Ovary (tissue), 9 donors: Measurements from ENCODE around the gene HAUS3. TPM values are rescaled to one million over a fixed set of nuclear protein-coding genes. Genes with fewer than 3 reads are reported as not detected.

Source experiments
- DNase-seq, 5 donors: peaks; one replicate each; pipeline ENCODE4 v3.0.0-alpha.2; 2019 to 2020
- H3K27ac ChIP-seq, 2 donors: fragments of 200-600 bp; one replicate each; pipeline versions ENCODE4 v1.5.1 to v1.8.0; 2019 to 2022
- H3K27me3 ChIP-seq: fragments of 200-600 bp; one replicate; pipeline ENCODE4 v1.8.0; 2022
- H3K36me3 ChIP-seq: fragments of 200-600 bp; sonication (generic); one replicate; pipeline ENCODE4 v1.5.1; 2019
- H3K4me1 ChIP-seq: one replicate; pipeline ENCODE4 v1.8.1; 2013; ENCODE audit warnings: mild to moderate bottlenecking, moderate library complexity; ENCODE audit not compliant: insufficient read depth
- H3K4me3 ChIP-seq: fragments of 200-600 bp; sonication (generic); one replicate; pipeline ENCODE4 v1.5.1; 2017
- H3K9me3 ChIP-seq, 2 donors: fragments of 200-600 bp in 1 of 2; sonication (generic) in 1 of 2; one replicate each; pipeline versions ENCODE4 v1.5.1 to v1.8.1; 2013 to 2019; ENCODE audit warnings: mild to moderate bottlenecking in 1 of 2, moderate library complexity in 1 of 2
- CTCF ChIP-seq, 3 donors: fragments of 450-650 bp in 2 of 3; fragments of 200-600 bp in 1 of 3; IDR thresholded peaks; one replicate each; pipeline versions ENCODE4 v1.5.1 to v1.8.0; 2016 to 2022; ENCODE audit warnings: antibody characterized with exemption in 3 of 3, mild to moderate bottlenecking in 1 of 3
- EP300 ChIP-seq: sonication (generic); formaldehyde crosslinking; IDR thresholded peaks from one replicate; pipeline ENCODE4 v1.6.1; 2017; ENCODE audit warnings: antibody characterized with exemption
- POLR2A ChIP-seq: fragments of 450-650 bp; IDR thresholded peaks from one replicate; pipeline ENCODE4 v1.6.1; 2017; ENCODE audit warnings: antibody characterized with exemption, mild to moderate bottlenecking, moderate library complexity
- WGBS, 3 donors: extraction: QIAGEN DNeasy Blood & Tissue Kit in 1 of 3; methylation state at CpG; one replicate each; pipeline versions ENCODE4 v1.1.5 to v1.1.7; 2013 to 2017; 5-methylcytosine and 5-hydroxymethylcytosine counted together
- intact Hi-C, 4 donors: fragments of 100-400 bp; cut with DNase I; formaldehyde crosslinking; loops; one replicate each; pipeline versions ENCODE4 v1.11.0 to v1.15.1; 2022 to 2023
- polyA plus RNA-seq, 2 donors: library from polyadenylated mRNA; stranded (reverse); fragments of 200-250 nt in 1 of 2; fragments of 350-450 nt in 1 of 2; fragmentation: Illumina TruSeq in 1 of 2; extraction: RNeasy Lipid Tissue Mini Kit (QIAGEN cat#74804) in 1 of 2; gene quantifications; one replicate each; pipeline ENCODE4 v1.2.3, GENCODE V29; 2013 to 2014
- total RNA-seq, 7 donors: library from RNA; depleted of rRNA in 2 of 7; stranded (reverse); fragments of >200 nt in 2 of 7; fragmentation: NEBNext Ultra II Directional in 3 of 7; extraction: Animal tissue kit (Norgen Biotek cat#: 25700) in 3 of 7; gene quantifications; one replicate each; pipeline versions ENCODE4 v1.1.0 to v1.2.4, GENCODE V29; 2016 to 2023
- donor health status: DM: no; HTN: no; CAD: no; lungs with moderate emphysema.
- donor health status: DM: no; HTN: no; CAD: no.
- donor health status: Bipolar disorder and iron deficiency.
- donor health status: DM: yes; HTN: yes; CAD: no.
- donor health status: DM: no; HTN: no; CAD: no.
- donor health status: DM: yes; HTN: yes; CAD: no.

Gene HAUS3
- total and polyA plus RNA-seq, 9 donors = 8.2 to 17.4 (median 12.5) TPM

- H3K36me3 ChIP-seq = no peaks in the 10 kb centered on the region
- H3K27me3 ChIP-seq = no peaks in the 10 kb centered on the region
- peaks cover 4% of the 10 kb centered on the region for H3K4me1 ChIP-seq
- H3K9me3 ChIP-seq = no peaks in the 10 kb centered on the region
- peak in 1 of 5 donors; percentile 14 for DNase-seq
- TF ChIP-seq CTCF (IDR thresholded peaks at IDR 0.05) (no peak), EP300 (no peak), POLR2A (no peak)
- H3K27ac ChIP-seq = no peak overlapping the region
- no peak overlapping the region for H3K4me3 ChIP-seq
- intact Hi-C loops = loop anchor here in 2 of 4 donors (10.0 kb wide), 3 partner anchors 146 to 266 kb away; partner anchors contain the start of genes CFAP99 (in 1 of the 2), FAM193A (in 1 of the 2), RNF4 (in 1 of the 2) and ZFYVE28 (in 1 of the 2)
- 75 to 87% (median 86%) methylated on average over 20 to 22 of the region's 22 CpGs for WGBS, 3 donors
Observed at GRCh38 chr4:2268357-2269205, 26.7 kb upstream of the HAUS3 start.

- no peak for DNase-seq
- Histone ChIP-seq H3K27ac (no peak overlapping the region), H3K9me3 (no peaks in the 10 kb centered on the region), H3K4me1 (peaks cover 5% of the 10 kb centered on the region), H3K27me3 (no peaks in the 10 kb centered on the region), H3K36me3 (no peaks in the 10 kb centered on the region), H3K4me3 (no peak overlapping the region)
- 83 to 87% (median 85%) methylated on average over 12 of the region's 12 CpGs for WGBS, 3 donors
- TF ChIP-seq CTCF (IDR thresholded peaks at IDR 0.05) = no peak
- no peak for TF ChIP-seq POLR2A
- no peak for TF ChIP-seq EP300
- intact Hi-C loops = loop anchor here in 2 of 4 donors (10.0 kb wide), 3 partner anchors 147 to 267 kb away; partner anchors contain the start of genes CFAP99 (in 1 of the 2), FAM193A (in 1 of the 2), RNF4 (in 1 of the 2) and ZFYVE28 (in 1 of the 2)
Observed at GRCh38 chr4:2267841-2268240, 25.9 kb upstream of the HAUS3 start.

- WGBS, 3 donors = 85 to 89% (median 87%) methylated on average over 18 of the region's 18 CpGs
- intact Hi-C loops = loop anchor here in 2 of 4 donors (10.0 kb wide), 3 partner anchors 147 to 267 kb away; partner anchors contain the start of genes CFAP99 (in 1 of the 2), FAM193A (in 1 of the 2), RNF4 (in 1 of the 2) and ZFYVE28 (in 1 of the 2)
- Histone ChIP-seq H3K27me3 (no peaks in the 10 kb centered on the region), H3K27ac (no peak overlapping the region), H3K4me1 (peaks cover 7% of the 10 kb centered on the region), H3K36me3 (no peaks in the 10 kb centered on the region), H3K9me3 (no peaks in the 10 kb centered on the region), H3K4me3 (no peak overlapping the region)
- DNase-seq = no peak
- no peak for TF ChIP-seq POLR2A
- TF ChIP-seq EP300 = no peak
- TF ChIP-seq CTCF (IDR thresholded peaks at IDR 0.05) = no peak
Observed at GRCh38 chr4:2267320-2267811, 25.4 kb upstream of the HAUS3 start.

GRCh38 chr4:2266821-2267220 is 24.9 kb upstream of the HAUS3 start:
- Histone ChIP-seq H3K36me3 (no peaks in the 10 kb centered on the region), H3K4me1 (peaks cover 7% of the 10 kb centered on the region), H3K9me3 (no peaks in the 10 kb centered on the region), H3K27ac (no peak overlapping the region), H3K4me3 (no peak overlapping the region), H3K27me3 (no peaks in the 10 kb centered on the region)
- no peak for DNase-seq
- TF ChIP-seq POLR2A = no peak
- no peak for TF ChIP-seq EP300
- TF ChIP-seq CTCF (IDR thresholded peaks at IDR 0.05) = no peak
- intact Hi-C loops = loop anchor here in 2 of 4 donors (10.0 kb wide), 3 partner anchors 148 to 268 kb away; partner anchors contain the start of genes CFAP99 (in 1 of the 2), FAM193A (in 1 of the 2), RNF4 (in 1 of the 2) and ZFYVE28 (in 1 of the 2)
- 72 to 85% (median 76%) methylated on average over 5 of the region's 5 CpGs for WGBS, 3 donors
